ENCODE measurements around the gene BRD3.
"Not testable (repeated sequence)": the region's sequence is repeated elsewhere in the genome, so short reads cannot be mapped to it uniquely, and the experiment has no call there.

BRD3 gene

DNA sequence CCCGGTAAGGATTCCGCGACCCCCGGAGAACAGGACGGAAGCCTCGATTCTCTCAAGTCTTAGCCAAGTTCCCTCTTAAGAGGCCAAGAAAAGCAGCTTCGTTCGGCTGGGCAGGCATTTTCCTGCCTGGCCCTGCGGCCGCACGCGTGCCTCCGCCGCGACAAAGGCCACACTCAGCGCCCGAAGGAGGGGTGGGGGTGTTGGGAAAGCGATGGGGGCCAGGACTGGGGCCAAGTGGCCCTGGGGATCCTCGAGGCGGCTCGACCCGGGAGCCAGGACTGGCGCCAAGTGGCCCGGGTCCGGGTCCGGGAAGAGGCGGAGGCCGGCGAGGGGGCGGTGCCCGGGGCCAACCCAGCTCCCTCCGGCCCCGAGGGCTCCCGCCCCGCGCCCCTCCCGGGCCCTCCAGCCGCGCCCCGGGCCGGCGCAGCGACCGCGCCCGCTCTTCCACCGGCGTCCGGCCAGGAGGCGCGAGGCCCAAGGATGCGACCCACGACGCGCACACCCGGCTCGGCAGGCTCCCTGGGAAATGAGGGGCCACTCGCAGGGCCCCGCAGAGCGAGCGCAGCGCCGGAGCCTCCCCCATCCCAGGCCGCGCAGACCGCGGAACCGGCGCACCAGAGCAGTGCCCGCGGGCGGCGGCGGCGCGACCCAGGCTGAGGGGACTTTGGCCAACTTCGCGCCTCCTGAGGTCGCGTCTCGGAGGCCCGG, 76.5 kb downstream of the BRD3 start:
- peak; percentile 20 for DNase-seq

DNA sequence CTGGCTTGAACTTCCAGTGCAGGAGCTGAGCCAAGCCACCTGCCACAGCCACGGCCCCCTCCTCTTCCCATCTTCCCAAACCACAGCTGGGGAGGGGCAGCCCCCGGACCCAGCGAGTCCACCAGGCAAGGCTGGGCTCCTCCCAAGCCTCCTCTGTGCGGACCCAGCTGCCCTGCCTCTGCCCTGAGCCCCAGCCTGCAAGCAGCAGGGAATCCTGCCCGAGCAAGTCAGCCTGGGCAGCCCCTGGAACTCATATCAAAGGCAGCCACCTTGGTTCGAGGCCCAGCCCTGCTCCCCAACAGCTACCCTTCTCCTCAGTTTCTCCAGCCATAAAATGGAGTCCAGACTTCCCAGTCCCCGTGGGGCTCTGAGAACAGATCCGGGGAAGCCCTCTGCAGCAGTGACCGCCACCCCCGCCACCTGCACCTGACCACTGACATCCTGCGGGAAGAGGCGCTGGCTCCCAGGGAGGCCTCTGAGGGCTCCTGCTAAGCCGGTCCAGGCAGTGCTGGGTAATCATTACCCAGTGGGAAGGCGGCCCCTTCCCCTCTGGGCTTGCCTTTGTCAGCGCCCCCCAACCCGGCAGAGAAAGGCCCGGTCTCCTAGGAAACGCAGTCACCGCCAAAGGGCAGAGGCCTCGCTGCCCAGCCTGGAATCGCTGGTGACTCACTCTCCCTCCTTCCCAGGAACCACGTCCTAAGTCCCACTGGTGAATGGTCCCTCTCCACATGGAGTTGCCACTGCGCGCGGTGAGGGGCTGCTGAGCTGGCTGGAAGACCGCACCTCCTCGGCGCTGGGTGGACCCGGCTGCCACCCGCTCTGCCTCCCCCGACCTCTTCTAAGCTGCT, 77.2 kb downstream of the BRD3 start:
- DNase-seq: peak; percentile 80

DNA sequence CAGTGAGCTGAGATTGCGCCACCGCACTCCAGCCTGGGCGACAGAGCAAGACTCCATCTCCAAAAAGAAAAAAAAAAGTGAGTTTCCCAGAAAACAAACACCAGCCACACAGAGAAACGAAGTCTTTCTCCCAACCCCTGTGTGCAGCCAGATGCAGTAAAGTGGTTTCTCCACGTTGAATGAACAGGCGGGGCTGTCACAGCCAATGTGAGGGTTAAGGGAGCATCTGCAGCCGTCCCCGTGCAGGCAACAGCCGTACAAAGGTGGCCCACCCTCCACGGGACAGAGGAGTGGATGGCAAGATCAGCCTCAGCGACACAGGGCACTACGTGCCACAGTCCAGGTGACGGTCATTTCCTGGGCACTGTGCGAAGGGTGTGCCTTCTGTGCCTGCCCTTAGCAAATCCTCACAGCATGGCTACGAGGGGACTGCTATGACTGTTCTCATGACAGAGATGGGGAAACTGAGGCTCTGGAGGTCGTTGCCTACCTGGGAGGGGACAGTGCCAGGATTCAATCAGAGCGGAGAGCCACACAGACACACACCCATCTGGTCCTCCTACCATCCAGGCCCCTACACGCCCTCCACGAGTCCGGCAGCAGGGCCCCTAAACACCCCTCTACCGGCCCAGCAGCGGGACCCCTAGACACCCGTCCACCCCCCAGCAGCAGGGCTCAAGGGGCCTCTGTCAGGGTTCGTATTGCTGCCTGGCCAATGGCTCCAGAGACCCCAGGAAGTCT, 78.0 kb downstream of the BRD3 start:
- DNase-seq: no peak

DNA sequence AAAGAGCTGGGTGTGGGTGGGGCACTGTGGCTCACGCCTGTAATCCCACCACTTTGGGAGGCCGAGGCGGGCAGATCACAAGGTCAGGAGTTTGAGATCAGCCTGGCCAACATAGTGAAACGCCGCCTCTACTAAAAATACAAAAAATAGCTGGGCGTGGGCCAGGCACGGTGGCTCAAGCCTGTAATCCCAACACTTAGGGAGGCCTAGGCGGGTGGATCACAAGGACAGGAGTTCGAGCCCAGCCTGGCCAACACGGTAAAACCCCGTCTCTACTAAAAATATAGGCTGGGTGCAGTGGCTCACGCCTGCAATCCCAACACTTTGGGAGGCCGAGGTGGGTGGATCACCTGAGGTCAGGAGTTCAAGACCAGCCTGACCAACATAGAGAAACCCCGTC, 79.1 kb downstream of the BRD3 start:
- DNase-seq: not testable (repeated sequence)

DNA sequence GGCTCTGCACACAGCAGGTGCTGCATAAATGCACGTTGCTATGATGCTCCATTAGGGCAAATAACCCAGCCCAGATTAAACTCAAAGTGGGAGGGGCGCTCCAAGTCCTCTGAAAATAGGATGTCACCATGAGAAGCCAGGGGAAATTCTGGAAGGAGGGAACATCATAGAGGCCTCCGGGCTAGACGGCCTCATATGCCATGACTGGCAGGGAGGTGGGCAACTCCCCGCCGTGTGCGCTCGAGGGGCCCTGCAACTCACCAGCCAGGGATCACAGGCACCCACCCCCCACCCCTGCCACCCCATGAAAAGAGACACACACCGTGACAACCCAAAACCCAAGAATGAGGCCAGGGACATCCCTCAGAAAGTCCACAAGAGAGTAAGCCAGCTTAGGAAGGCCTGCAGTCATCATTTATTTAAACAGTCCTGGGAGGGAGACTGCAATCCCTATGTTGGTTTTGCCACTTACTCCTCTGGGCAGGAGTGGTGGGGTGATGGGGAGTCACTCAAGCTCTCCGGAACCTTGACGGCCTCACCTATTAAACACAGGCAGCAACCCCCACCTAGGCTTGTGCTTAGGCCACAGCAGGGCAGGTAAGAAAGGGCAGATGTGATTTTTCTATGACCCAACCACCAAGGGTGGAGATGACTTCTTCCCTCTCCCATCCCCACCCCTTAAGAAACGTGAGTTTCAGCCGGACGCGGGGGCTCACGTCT, 79.7 kb downstream of the BRD3 start:
- DNase-seq: no peak

DNA sequence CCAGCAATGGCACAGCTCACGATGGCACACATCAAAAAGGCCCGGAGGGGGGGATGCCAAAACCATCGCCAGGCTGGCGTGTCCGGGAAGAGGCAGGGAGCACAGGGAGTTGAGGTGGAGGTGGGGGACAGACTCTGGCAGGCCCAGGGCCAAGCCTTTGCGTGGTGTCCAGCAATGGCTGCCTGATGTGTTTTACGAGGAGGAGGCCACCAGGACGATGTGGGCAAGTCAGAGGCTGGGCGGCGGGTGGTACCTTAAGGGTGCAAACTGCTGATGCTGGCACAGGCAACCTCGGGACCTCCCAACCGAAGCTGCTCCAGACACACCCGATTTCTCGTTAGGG, 80.4 kb downstream of the BRD3 start:
- no peak for DNase-seq

DNA sequence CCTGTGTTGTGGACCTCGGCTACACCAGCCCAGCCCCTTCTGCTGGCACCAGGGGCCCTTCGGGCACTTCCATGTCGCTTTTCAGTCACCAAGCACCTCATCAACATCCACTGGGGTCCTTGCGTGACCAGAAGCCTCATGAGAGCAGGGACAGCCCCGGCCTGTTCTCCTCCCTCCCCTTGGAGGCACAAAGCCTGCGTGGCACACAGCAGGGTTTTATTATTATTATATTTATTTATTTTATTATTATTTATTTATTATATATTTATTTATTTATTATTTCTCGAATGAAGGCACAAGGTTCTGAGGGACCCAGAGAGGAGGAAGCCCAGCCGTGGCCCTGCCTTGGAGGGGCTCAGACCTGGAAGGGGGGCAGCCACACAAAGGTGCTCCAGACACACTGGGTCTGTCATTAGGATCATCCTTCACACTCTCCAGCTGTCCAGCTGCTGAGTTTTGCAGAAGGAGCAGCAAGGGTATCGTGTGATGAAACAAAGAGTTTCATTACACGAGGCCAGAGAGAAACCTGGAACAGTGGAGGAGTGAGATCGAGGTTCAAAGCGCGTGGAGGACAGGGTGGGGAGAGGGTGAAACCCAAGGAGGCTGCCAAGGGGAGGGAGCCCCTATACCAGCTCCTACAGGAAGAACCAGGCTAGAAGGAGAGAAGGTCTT, 80.9 kb downstream of the BRD3 start:
- DNase-seq: no peak

DNA sequence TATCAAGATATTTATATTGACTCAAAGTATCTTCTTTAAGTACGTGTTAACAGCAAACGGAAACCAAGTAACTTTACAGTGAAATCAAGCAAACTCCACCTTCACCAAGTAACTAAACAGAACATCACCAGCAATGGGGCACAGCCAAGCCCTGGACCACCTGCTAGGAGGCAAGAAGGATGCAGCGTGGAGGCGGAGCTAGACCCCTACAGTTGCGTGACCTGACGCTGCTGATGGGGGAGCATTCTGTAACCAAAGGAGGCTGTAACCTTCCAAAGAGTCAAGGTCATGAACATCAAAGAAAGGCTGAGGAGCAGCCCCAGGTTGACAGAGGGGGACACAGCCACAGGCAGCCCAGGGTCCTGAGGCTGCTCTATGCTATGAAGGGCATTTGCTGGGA, 81.8 kb downstream of the BRD3 start:
- no peak for DNase-seq

DNA sequence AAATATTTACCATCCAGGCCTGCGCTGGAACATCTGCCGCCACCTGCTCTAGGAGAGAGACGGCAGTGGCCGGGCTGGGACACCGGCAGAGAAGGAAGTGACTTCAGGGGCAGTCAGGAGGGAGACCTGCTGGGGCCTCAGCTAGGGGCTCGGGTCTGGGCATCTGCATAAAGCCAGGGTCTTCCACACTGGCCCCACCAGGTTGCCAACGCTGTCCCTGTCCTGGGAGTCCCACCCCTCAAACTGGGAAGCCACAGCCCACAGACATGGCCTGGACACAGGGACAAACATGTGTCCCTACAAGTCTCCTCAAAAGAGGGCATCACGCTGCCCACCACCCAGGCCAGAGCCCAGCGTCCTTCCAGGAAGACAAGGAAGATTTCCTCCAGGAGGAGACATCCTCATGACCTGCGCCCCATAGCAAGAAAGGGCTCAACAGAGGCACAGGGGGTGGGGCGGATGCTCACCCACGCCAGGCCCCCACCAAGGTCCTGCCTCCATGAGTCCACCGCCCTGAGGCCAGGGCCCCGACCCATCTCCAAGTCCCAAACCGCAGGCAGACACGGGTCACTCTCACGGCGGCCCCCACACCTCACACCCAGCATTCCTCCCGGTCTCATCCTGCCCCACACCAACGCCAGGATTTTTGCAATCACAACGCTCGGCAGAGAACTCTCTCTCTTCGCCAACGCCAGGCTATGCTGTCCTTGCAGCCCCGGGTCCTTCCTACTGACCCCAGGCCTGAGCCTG, 84.7 kb downstream of the BRD3 start:
- DNase-seq: no peak

DNA sequence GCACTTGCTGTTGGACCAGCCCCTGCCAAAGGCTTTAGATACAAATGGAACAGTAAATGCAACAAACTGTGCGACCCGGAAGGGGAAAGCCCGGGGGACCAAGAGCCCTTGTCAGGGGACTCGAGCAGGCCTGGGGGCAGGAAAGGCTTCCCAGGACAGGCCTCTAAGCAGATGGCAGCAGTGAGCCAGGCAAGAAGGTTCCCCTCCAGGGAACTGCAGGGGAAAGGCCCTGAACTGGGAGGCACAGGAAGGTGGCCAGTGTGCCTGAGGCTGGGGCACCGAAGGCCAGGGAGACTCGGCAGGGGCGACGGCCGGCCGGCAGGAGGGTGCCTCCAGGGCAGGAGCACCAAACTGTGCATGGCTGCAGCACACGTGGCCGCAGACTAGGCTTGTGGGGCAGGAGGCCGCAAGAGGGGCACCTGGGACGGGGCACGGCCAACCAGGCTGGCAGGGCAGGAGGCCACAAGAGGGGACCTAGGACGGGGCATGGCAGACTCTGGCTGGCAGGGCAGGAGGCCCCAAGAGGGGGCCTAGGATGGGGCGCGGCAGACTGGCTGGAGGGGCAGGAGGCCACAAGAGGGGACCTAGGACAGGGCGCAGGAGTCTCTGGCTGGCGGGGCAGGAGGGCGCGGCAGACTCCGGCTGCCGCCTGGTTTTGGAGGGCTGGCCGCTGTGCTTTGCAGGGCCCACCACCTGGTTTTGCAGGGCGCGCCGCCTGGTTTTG, 85.7 kb downstream of the BRD3 start:
- no peak for DNase-seq

DNA sequence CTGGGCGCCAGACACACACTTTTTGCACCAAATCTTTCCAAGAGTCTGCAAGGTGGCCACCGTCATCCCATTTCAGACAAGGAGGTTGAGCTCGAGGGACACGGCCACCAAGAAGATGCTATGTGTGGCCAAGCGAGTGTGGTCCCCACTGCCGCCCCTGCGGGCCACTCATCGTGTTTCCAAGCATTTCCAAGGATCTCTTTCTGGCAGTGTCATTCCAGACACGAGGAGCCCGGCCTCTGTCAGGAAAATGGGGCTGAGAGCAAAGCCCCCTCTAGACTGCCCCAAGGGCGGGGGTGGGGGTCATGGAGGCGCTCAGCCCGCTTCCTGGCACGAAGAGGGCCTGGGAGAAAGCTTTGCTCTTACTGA, 86.3 kb downstream of the BRD3 start:
- no peak for DNase-seq

DNA sequence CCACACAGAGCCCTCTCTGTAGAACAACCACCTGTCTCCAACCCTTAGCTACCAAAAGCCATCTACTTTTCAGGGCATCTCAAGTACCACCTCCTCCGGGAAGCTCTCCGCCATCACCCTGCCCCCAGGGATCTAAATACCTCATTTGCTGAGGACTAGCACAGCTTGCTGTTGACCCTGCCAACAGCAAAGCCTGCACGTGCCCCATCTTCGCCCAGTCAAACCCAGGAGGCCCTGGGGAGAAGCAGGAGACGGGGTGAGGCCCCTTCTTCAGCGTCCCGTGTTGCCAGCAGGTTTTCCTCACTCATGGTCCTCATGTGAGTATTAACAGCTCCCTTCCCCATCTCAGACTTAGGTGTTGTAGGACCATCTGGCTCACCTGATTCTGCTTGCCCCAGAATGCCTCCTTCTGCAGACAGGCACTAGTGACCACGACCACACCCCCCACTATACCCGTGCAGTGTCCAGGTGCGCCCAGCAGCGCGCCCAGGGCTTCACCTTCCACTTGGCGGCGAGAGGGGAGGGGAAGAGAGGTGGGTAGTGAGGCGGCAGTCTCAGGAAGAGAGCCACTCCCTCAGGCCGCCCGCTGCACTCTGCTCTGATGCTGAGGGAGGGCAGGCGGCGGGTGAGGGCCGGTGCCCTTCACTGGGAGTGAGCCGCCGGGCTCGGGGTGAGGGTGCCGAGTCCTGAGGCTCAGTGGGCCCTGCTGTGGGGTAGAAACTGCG, 86.8 kb downstream of the BRD3 start:
- DNase-seq: no peak

All from fibroblast of skin of back (primary cell).